Stimulated activated CD8-positive, alpha-beta memory T cell treated with anti-CD3 and anti-CD28 coated beads, Interleukin-4, amount 100 ng/mL, for 24 hours (primary cell): ENCODE data around the gene SSPN.
"Not testable (repeated sequence)": the region's sequence is repeated elsewhere in the genome, so short reads cannot be mapped to it uniquely, and the experiment has no call there.

Source experiments
- DNase-seq: peaks from one replicate; pipeline ENCODE4 v3.0.0-alpha.2; 2020; ENCODE audit warnings: low read depth

Gene SSPN

GRCh38 chr12:26229910-26230309 is 34.5 kb downstream of the SSPN start:
- no peak for DNase-seq

GRCh38 chr12:26231470-26231869 is 36.1 kb downstream of the SSPN start:
- no peak for DNase-seq

GRCh38 chr12:26231921-26232320 is 36.5 kb downstream of the SSPN start:
- DNase-seq = no peak

- no peak for DNase-seq
Measured at GRCh38 chr12:26233631-26234030, 38.3 kb downstream of the SSPN start.

- DNase-seq = not testable (repeated sequence)
Measured at GRCh38 chr12:26235465-26235864, 40.1 kb downstream of the SSPN start.

- no peak for DNase-seq
Measured at GRCh38 chr12:26238341-26239121, 43.2 kb downstream of the SSPN start.

GRCh38 chr12:26239122-26239851 is 43.9 kb downstream of the SSPN start:
- DNase-seq = no peak

GRCh38 chr12:26239852-26240815 is 44.8 kb downstream of the SSPN start:
- DNase-seq = no peak

- DNase-seq = no peak
Measured at GRCh38 chr12:26241080-26241479, 45.7 kb downstream of the SSPN start.

GRCh38 chr12:26242683-26243082 is 47.3 kb downstream of the SSPN start:
- DNase-seq = no peak

GRCh38 chr12:26244503-26244902 is 49.1 kb downstream of the SSPN start:
- no peak for DNase-seq

GRCh38 chr12:26245175-26245942 is 50.0 kb downstream of the SSPN start:
- no peak for DNase-seq

GRCh38 chr12:26246483-26247164 is 51.3 kb downstream of the SSPN start:
- DNase-seq = no peak

GRCh38 chr12:26247873-26248272 is 52.5 kb downstream of the SSPN start:
- no peak for DNase-seq

- DNase-seq = no peak
Measured at GRCh38 chr12:26250801-26251200, 55.4 kb downstream of the SSPN start.

- no peak for DNase-seq
Measured at GRCh38 chr12:26251600-26251999, 56.2 kb downstream of the SSPN start.

- no peak for DNase-seq
Measured at GRCh38 chr12:26252946-26253345, 57.6 kb downstream of the SSPN start.

GRCh38 chr12:26255893-26256645 is 60.7 kb downstream of the SSPN start:
- no peak for DNase-seq

GRCh38 chr12:26264215-26264838 is 69.0 kb downstream of the SSPN start:
- no peak for DNase-seq

GRCh38 chr12:26265606-26266005 is 70.2 kb downstream of the SSPN start:
- DNase-seq = no peak
